Caco-2 (cell line): ENCODE results near the gene SCNN1A. TPM values are rescaled to one million over a fixed set of nuclear protein-coding genes. Genes with fewer than 3 reads are reported as not detected.

Source experiments
- BruUV-seq: library from RNA; stranded (reverse); fragments of 400-500 nt; replicated peaks from 2 replicates; lab custom pipeline; 2021; lab: Mats Ljungman, UMichigan
- CTCF ChIA-PET: fragments of 300-600 bp; sonication (Branson Sonifier 250); formaldehyde crosslinking; loops from one replicate; lab custom pipeline; 2022; ENCODE audit warnings: antibody characterized with exemption; lab: Charles Lee
- POLR2A ChIA-PET: fragments of 300-600 bp; sonication (Branson Sonifier 250); formaldehyde crosslinking; loops from one replicate; lab custom pipeline; 2022; ENCODE audit warnings: antibody characterized with exemption; lab: Charles Lee
- DNase-seq, 2 experiments: peaks; one replicate each; pipeline versions ENCODE4 v3.0.0 to v3.0.0-alpha.2; 2020 to 2022
- H3K27me3 ChIP-seq: replicated peaks from 2 replicates; pipeline ENCODE4 v1.6.0; 2011; ENCODE audit warnings: low read length; ENCODE audit not compliant: control insufficient read depth, insufficient read depth
- H3K36me3 ChIP-seq: 2 replicates; pipeline ENCODE4 v1.5.1; 2011; ENCODE audit warnings: low read length; ENCODE audit not compliant: control insufficient read depth, insufficient read depth
- H3K4me1 ChIP-seq: fragments of 250-450 bp; sonication (Bioruptor Pico); 2 replicates; pipeline ENCODE4 v1.5.1; 2020; ENCODE audit warnings: mild to moderate bottlenecking
- H3K4me3 ChIP-seq: 2 replicates; pipeline ENCODE4 v1.5.1; 2011; ENCODE audit warnings: low read depth, mild to moderate bottlenecking, control low read depth, low read length
- H3K9me3 ChIP-seq: fragments of 250-450 bp; sonication (Bioruptor Pico); 2 replicates; pipeline ENCODE4 v1.5.1; 2020; ENCODE audit warnings: mild to moderate bottlenecking, moderate library complexity
- H3K27ac Mint-ChIP-seq: one replicate; pipeline ENCODE4 v1.8.0; 2022; ENCODE audit warnings: mixed read lengths; ENCODE audit not compliant: unreplicated experiment
- H3K27me3 Mint-ChIP-seq: one replicate; pipeline ENCODE4 v1.8.0; 2022; ENCODE audit warnings: mixed read lengths; ENCODE audit not compliant: insufficient read depth, unreplicated experiment
- H3K36me3 Mint-ChIP-seq: one replicate; pipeline ENCODE4 v1.8.0; 2022; ENCODE audit warnings: mild to moderate bottlenecking, mixed read lengths; ENCODE audit not compliant: insufficient read depth, unreplicated experiment
- H3K4me1 Mint-ChIP-seq: one replicate; pipeline ENCODE4 v1.8.0; 2022; ENCODE audit warnings: low read depth, mixed read lengths; ENCODE audit not compliant: unreplicated experiment
- H3K4me3 Mint-ChIP-seq: one replicate; pipeline ENCODE4 v1.8.0; 2022; ENCODE audit warnings: mild to moderate bottlenecking, moderate library complexity, mixed read lengths; ENCODE audit not compliant: unreplicated experiment
- H3K9me3 Mint-ChIP-seq: one replicate; pipeline ENCODE4 v1.8.0; 2022; ENCODE audit warnings: mixed read lengths; ENCODE audit not compliant: unreplicated experiment
- intact Hi-C: fragments of 100-400 bp; cut with micrococcal nuclease; formaldehyde crosslinking; loops from one replicate; pipeline ENCODE4 v1.10.0; 2022; ENCODE audit not compliant: unreplicated experiment
- total RNA-seq: library from RNA; stranded (reverse); gene quantifications from 2 replicates; pipeline ENCODE4 v1.2.3, GENCODE V29; 2022
- TF ChIP-seq, protein P1 (sequence below), 2 experiments: fragments of 200-600 bp in 1 of 2; IDR thresholded peaks; 1 replicate in 1 of 2; 2 replicates in 1 of 2; pipeline versions ENCODE4 v1.5.1 to v1.8.0; 2011 to 2022; ENCODE audit warnings: antibody characterized with exemption in 1 of 2, control low read depth in 1 of 2, inconsistent platforms in 1 of 2, low read depth in 1 of 2, low read length in 1 of 2, mild to moderate bottlenecking in 1 of 2, moderate library complexity in 1 of 2; ENCODE audit not compliant: insufficient read depth in 1 of 2, severe bottlenecking in 1 of 2, unreplicated experiment in 1 of 2

Gene SCNN1A
- total RNA-seq, 1 experiment from 2014 or later: 52.6 TPM

DNA sequence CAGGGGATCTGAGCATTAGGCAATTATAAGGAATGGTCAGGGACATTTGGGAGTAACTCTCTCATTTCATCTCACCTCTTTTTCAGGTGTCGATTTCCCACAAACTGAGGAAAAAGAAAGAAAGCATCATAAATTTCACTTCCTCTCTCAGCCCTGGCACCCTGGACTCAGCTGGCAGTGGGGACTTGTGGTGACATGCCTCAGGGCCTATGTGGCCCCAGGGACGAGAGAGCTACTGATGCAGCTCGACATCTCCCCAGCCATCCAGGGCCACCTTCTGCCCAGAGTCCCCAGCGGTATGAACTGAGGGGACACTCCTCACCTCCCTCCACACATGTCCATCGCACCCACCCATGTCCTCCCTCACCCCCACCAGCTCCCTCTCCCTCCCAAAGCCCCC, 45.2 kb downstream of the SCNN1A start:
- H3K36me3 Mint-ChIP-seq: peaks cover 86% of the 10 kb centered on the region
- H3K36me3 ChIP-seq: peaks cover 3% of the 10 kb centered on the region; the same call in 1 of the 2 replicates
- no peak for DNase-seq
- TF ChIP-seq, protein P1, sequence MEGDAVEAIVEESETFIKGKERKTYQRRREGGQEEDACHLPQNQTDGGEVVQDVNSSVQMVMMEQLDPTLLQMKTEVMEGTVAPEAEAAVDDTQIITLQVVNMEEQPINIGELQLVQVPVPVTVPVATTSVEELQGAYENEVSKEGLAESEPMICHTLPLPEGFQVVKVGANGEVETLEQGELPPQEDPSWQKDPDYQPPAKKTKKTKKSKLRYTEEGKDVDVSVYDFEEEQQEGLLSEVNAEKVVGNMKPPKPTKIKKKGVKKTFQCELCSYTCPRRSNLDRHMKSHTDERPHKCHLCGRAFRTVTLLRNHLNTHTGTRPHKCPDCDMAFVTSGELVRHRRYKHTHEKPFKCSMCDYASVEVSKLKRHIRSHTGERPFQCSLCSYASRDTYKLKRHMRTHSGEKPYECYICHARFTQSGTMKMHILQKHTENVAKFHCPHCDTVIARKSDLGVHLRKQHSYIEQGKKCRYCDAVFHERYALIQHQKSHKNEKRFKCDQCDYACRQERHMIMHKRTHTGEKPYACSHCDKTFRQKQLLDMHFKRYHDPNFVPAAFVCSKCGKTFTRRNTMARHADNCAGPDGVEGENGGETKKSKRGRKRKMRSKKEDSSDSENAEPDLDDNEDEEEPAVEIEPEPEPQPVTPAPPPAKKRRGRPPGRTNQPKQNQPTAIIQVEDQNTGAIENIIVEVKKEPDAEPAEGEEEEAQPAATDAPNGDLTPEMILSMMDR (IDR thresholded peaks at IDR 0.05; ENCODE audit: insufficient read depth in 1 of 2, low read depth in 1 of 2, low read length in 1 of 2, severe bottlenecking in 1 of 2, unreplicated experiment in 1 of 2): no peak
- no peaks in the 10 kb centered on the region for H3K27me3 ChIP-seq
- no peaks in the 10 kb centered on the region for H3K27me3 Mint-ChIP-seq
- H3K9me3 Mint-ChIP-seq: no peaks in the 10 kb centered on the region
- no peaks in the 10 kb centered on the region for H3K9me3 ChIP-seq
- no TSS peak for BruUV-seq
- H3K4me3 ChIP-seq: no peak overlapping the region
- peaks cover 8% of the 10 kb centered on the region for H3K4me1 ChIP-seq
- CTCF ChIA-PET: no interaction called here
- no peaks in the 10 kb centered on the region for H3K4me1 Mint-ChIP-seq
- H3K4me3 Mint-ChIP-seq: no peak overlapping the region
- intact Hi-C loops: no loop called here
- H3K27ac Mint-ChIP-seq: no peak overlapping the region
- POLR2A ChIA-PET: no interaction called here

DNA sequence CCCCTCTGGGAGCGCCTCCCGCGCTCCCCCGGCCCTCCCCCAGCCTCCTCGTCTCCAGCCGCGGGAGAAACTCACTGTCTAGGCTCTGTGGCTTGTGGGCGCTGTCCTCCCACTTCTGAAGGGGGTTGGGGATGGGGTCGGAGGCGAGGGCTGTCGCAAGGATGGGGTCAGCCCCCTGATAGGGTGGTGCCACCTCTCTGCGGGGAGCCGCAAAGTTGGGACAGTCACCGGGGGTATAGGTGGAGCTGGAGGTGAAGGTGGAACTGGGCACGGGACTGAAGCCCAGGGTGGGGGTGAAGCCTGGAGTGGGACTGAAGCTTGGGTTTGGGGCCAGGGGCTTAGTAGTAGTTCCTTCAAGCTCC, 45.7 kb downstream of the SCNN1A start:
- intact Hi-C loops: no loop called here
- DNase-seq: no peak

DNA sequence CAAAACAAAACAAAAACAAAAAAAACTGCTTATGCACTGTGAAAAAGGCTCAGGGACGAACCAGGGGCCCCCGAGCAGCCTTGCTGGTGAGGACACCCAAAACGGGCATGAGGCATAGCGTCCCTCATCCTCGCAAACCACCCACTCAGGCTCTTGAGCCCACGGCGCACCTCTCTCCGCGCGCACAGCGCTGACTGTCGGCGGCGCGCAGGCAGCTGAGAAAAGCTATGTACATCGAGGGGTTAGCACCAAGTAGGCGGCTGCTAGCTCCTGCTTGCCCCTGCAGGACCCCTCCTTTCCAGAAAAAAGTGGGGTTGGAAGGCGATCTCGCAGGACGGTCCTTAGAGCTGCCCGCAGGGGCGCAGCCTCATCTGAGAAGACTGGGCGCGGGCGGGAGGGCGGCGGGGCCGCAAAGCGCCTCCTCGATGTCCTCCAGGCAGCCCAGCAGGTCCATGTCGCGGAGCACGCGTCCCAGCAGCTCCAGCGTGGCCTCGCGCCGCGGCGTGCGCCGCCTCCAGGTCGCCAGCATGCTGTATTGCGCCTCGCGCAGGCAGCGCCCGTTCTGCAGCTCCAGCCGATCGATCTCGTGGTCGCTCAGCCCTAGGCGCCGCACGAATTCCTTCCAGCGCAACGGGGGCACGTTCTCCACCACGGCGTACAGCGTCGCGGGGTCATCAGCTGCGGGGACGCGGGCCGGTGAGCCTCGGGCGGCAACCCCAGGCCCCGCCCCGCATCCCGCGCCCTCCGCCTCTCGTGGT, 46.2 kb downstream of the SCNN1A start:
- H3K4me3 Mint-ChIP-seq: no peak overlapping the region
- ChIA-PET POLR2A (interaction anchor here (0.7 to 1.3 kb wide), 3 partner anchors 7 to 208 kb away, joined by 3 to 5 read pairs (median 3); partner anchors contain the start of gene TNFRSF1A), CTCF (no interaction called here)
- H3K36me3 Mint-ChIP-seq: peaks cover 75% of the 10 kb centered on the region
- no TSS peak for BruUV-seq
- H3K36me3 ChIP-seq: peaks cover 3% of the 10 kb centered on the region; the same call in 1 of the 2 replicates
- H3K4me1 Mint-ChIP-seq: no peaks in the 10 kb centered on the region
- intact Hi-C loops: no loop called here
- H3K4me1 ChIP-seq: peaks cover 11% of the 10 kb centered on the region; the same call in 1 of the 2 replicates
- H3K4me3 ChIP-seq: no peak overlapping the region
- no peaks in the 10 kb centered on the region for H3K9me3 ChIP-seq
- no peaks in the 10 kb centered on the region for H3K9me3 Mint-ChIP-seq
- no peak overlapping the region for H3K27ac Mint-ChIP-seq
- DNase-seq: no peak
- no peaks in the 10 kb centered on the region for H3K27me3 ChIP-seq
- H3K27me3 Mint-ChIP-seq: no peaks in the 10 kb centered on the region
- TF ChIP-seq, protein P1 (IDR thresholded peaks at IDR 0.05; ENCODE audit: insufficient read depth in 1 of 2, low read depth in 1 of 2, low read length in 1 of 2, severe bottlenecking in 1 of 2, unreplicated experiment in 1 of 2): no peak

More for the DNA sequence above, 45.7 kb downstream of the SCNN1A start:
- H3K4me3 ChIP-seq: no peak overlapping the region
- CTCF ChIA-PET: no interaction called here
- peaks cover 3% of the 10 kb centered on the region; the same call in 1 of the 2 replicates for H3K36me3 ChIP-seq
- no peaks in the 10 kb centered on the region for H3K9me3 Mint-ChIP-seq
- no TSS peak for BruUV-seq
- TF ChIP-seq, protein P1 (IDR thresholded peaks at IDR 0.05; ENCODE audit: insufficient read depth in 1 of 2, low read depth in 1 of 2, low read length in 1 of 2, severe bottlenecking in 1 of 2, unreplicated experiment in 1 of 2): no peak
- H3K27me3 ChIP-seq: no peaks in the 10 kb centered on the region
- H3K27me3 Mint-ChIP-seq: no peaks in the 10 kb centered on the region
- H3K4me1 Mint-ChIP-seq: no peaks in the 10 kb centered on the region
- no peak overlapping the region for H3K27ac Mint-ChIP-seq
- H3K36me3 Mint-ChIP-seq: peaks cover 81% of the 10 kb centered on the region
- H3K4me3 Mint-ChIP-seq: no peak overlapping the region
- H3K9me3 ChIP-seq: no peaks in the 10 kb centered on the region
- H3K4me1 ChIP-seq: peaks cover 8% of the 10 kb centered on the region; the same call in 1 of the 2 replicates
- POLR2A ChIA-PET: interaction anchor here (1.3 kb wide), 1 partner anchor 12 kb away, joined by 3 read pairs; the partner anchor contains the start of gene TNFRSF1A
